Liver (tissue), 9 donors: ENCODE data around the gene HSPA8. TPM values are rescaled to one million over a fixed set of nuclear protein-coding genes. Genes with fewer than 3 reads are reported as not detected.

Experiments
- DNase-seq: peaks from one replicate; pipeline ENCODE4 v3.0.0-alpha.2; 2017; ENCODE audit warnings: low spot score
- H3K27ac ChIP-seq, 2 donors: one replicate each; pipeline ENCODE4 v1.7.0; 2013; ENCODE audit warnings: inconsistent platforms in 2 of 2, low read length in 2 of 2, control low read depth in 1 of 2, low read depth in 1 of 2, mild to moderate bottlenecking in 1 of 2
- H3K27me3 ChIP-seq, 4 donors: one replicate each; pipeline versions ENCODE4 v1.6.1 to v1.7.0; 2013; ENCODE audit warnings: low read length in 3 of 4, inconsistent platforms in 1 of 4, mild to moderate bottlenecking in 1 of 4, moderate library complexity in 1 of 4; ENCODE audit not compliant: control insufficient read depth in 4 of 4, insufficient read depth in 4 of 4
- H3K36me3 ChIP-seq, 4 donors: one replicate each; pipeline versions ENCODE4 v1.6.1 to v1.7.0; 2013; ENCODE audit warnings: low read length in 3 of 4, mild to moderate bottlenecking in 3 of 4, low read depth in 1 of 4, moderate library complexity in 1 of 4; ENCODE audit not compliant: control insufficient read depth in 4 of 4, insufficient read depth in 3 of 4
- H3K4me1 ChIP-seq, 4 donors: one replicate each; pipeline versions ENCODE4 v1.6.1 to v1.7.0; 2013; ENCODE audit warnings: low read length in 3 of 4, mild to moderate bottlenecking in 3 of 4, moderate library complexity in 1 of 4; ENCODE audit not compliant: control insufficient read depth in 4 of 4, insufficient read depth in 4 of 4
- H3K4me3 ChIP-seq, 3 donors: one replicate each; pipeline versions ENCODE4 v1.6.1 to v1.7.0; 2013; ENCODE audit warnings: low read length in 3 of 3, control low read depth in 1 of 3, low read depth in 1 of 3, mild to moderate bottlenecking in 1 of 3
- H3K9ac ChIP-seq, 2 donors: one replicate each; pipeline ENCODE4 v1.7.0; 2013; ENCODE audit warnings: low read length in 2 of 2, mild to moderate bottlenecking in 2 of 2, moderate library complexity in 2 of 2, control low read depth in 1 of 2, low read depth in 1 of 2
- H3K9me3 ChIP-seq, 4 donors: one replicate each; pipeline versions ENCODE4 v1.6.1 to v1.7.0; 2013; ENCODE audit warnings: low read length in 3 of 4; ENCODE audit not compliant: control insufficient read depth in 4 of 4
- EGR1 ChIP-seq, 2 donors: IDR thresholded peaks; 2 replicates each; pipeline ENCODE4 v1.6.1; 2016 to 2018; ENCODE audit warnings: antibody characterized with exemption in 2 of 2, low read depth in 2 of 2
- FOXA1 ChIP-seq: IDR thresholded peaks from 2 replicates; pipeline ENCODE4 v1.6.1; 2016; ENCODE audit warnings: antibody characterized with exemption
- FOXA2 ChIP-seq: IDR thresholded peaks from 2 replicates; pipeline ENCODE4 v1.6.1; 2016; ENCODE audit warnings: antibody characterized with exemption
- GABPA ChIP-seq, 2 donors: IDR thresholded peaks in 1 of 2; conservative IDR thresholded peaks in 1 of 2; 2 replicates each; pipeline ENCODE4 v1.6.1; 2016; ENCODE audit warnings: antibody characterized with exemption in 2 of 2, mild to moderate bottlenecking in 1 of 2, moderate library complexity in 1 of 2
- HNF4A ChIP-seq, 2 donors: conservative IDR thresholded peaks; 2 replicates each; pipeline ENCODE4 v1.6.1; 2016; ENCODE audit warnings: antibody characterized with exemption in 2 of 2, mild to moderate bottlenecking in 2 of 2
- HNF4G ChIP-seq: IDR thresholded peaks from 2 replicates; pipeline ENCODE4 v1.6.1; 2016; ENCODE audit warnings: antibody characterized with exemption
- JUND ChIP-seq, 2 donors: IDR thresholded peaks; 2 replicates each; pipeline ENCODE4 v1.6.1; 2016; ENCODE audit warnings: antibody characterized with exemption in 2 of 2
- MAX ChIP-seq: IDR thresholded peaks from 2 replicates; pipeline ENCODE4 v1.6.1; 2016; ENCODE audit warnings: antibody characterized with exemption
- NR2F2 ChIP-seq: IDR thresholded peaks from 2 replicates; pipeline ENCODE4 v1.6.1; 2016; ENCODE audit warnings: antibody characterized with exemption
- RAD21 ChIP-seq, 2 donors: IDR thresholded peaks; 2 replicates each; pipeline ENCODE4 v1.6.1; 2016; ENCODE audit warnings: antibody characterized with exemption in 2 of 2, mild to moderate bottlenecking in 2 of 2
- REST ChIP-seq: IDR thresholded peaks from 2 replicates; pipeline ENCODE4 v1.6.1; 2016; ENCODE audit warnings: antibody characterized with exemption, mild to moderate bottlenecking
- RXRA ChIP-seq, 2 donors: IDR thresholded peaks; 2 replicates each; pipeline ENCODE4 v1.6.1; 2017 to 2018; ENCODE audit warnings: antibody characterized with exemption in 2 of 2, mild to moderate bottlenecking in 1 of 2
- SP1 ChIP-seq: IDR thresholded peaks from 2 replicates; pipeline ENCODE4 v1.6.1; 2018; ENCODE audit warnings: antibody characterized with exemption, mild to moderate bottlenecking
- TAF1 ChIP-seq: conservative IDR thresholded peaks from 2 replicates; pipeline ENCODE4 v1.6.1; 2016; ENCODE audit warnings: antibody characterized with exemption, mild to moderate bottlenecking
- YY1 ChIP-seq: IDR thresholded peaks from 2 replicates; pipeline ENCODE4 v1.6.1; 2016; ENCODE audit warnings: antibody characterized with exemption, mild to moderate bottlenecking
- WGBS: extraction: QIAGEN DNeasy Blood & Tissue Kit; methylation state at CpG from one replicate; pipeline ENCODE4 v1.1.7; 2013; 5-methylcytosine and 5-hydroxymethylcytosine counted together
- polyA plus RNA-seq, 2 donors: library from polyadenylated mRNA; stranded (reverse) in 1 of 2; unstranded in 1 of 2; fragments of 200-250 nt in 1 of 2; fragments of >200 nt in 1 of 2; fragmentation: Nextera tagmentation in 1 of 2; extraction: Ambion mirVana in 1 of 2; gene quantifications; one replicate each; pipeline versions ENCODE4 v1.2.1 to v1.2.3, GENCODE V29; 2013 to 2015
- total RNA-seq, 2 donors: library from RNA; depleted of rRNA; stranded (reverse); fragments of >200 nt; gene quantifications; one replicate each; pipeline ENCODE4 v1.2.3, GENCODE V29; 2014
- TF ChIP-seq, protein P1 (sequence below): IDR thresholded peaks from 2 replicates; pipeline ENCODE4 v1.6.1; 2016; ENCODE audit warnings: antibody characterized with exemption
- TF ChIP-seq, protein P2 (sequence below): IDR thresholded peaks from 2 replicates; pipeline ENCODE4 v1.6.1; 2016; ENCODE audit warnings: antibody characterized with exemption
- TF ChIP-seq, protein P3 (sequence below): fragments of 150-350 bp; IDR thresholded peaks from 2 replicates; pipeline ENCODE4 v1.5.1; 2017; ENCODE audit warnings: improper control_type of control experiment, low read depth, low read length; ENCODE audit not compliant: missing input control
- donor health status: healthy.
- donor health status: healthy.
- donor health status: healthy.
- donor health status: healthy.
- donor health status: healthy.

The HSPA8 gene
- total and polyA plus RNA-seq, 4 donors, result 215 to 1,445 (median 972) TPM

DNA sequence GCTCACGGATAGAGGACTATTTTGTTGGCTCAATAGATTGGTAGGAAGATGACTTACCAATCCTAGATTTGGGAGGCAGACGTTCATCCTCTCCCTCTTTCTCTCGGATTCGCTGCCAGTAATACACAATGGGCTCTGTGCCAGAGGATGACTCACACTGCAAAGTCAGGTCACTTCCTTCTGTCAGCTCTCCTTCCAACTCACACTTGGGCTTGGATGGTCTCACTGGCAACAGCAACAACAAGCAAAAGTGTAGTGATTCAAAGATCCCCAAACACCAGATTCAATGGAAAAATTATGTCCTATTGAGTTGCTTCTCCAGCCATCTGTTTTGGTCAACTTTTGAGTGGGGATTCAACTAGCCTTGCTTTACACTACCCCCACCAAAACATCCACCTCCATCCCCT is 21.7 kb upstream of the HSPA8 start (continued):
- peak in 1 of 2 donors; percentile 31 for TF ChIP-seq GABPA (IDR thresholded peaks at IDR 0.05 in 1 of 2, conservative IDR thresholded peaks at IDR 0.05 in 1 of 2)
- TF ChIP-seq, protein P1, sequence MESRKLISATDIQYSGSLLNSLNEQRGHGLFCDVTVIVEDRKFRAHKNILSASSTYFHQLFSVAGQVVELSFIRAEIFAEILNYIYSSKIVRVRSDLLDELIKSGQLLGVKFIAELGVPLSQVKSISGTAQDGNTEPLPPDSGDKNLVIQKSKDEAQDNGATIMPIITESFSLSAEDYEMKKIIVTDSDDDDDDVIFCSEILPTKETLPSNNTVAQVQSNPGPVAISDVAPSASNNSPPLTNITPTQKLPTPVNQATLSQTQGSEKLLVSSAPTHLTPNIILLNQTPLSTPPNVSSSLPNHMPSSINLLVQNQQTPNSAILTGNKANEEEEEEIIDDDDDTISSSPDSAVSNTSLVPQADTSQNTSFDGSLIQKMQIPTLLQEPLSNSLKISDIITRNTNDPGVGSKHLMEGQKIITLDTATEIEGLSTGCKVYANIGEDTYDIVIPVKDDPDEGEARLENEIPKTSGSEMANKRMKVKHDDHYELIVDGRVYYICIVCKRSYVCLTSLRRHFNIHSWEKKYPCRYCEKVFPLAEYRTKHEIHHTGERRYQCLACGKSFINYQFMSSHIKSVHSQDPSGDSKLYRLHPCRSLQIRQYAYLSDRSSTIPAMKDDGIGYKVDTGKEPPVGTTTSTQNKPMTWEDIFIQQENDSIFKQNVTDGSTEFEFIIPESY, result no peak
- TF ChIP-seq SP1, result no peak
- TF ChIP-seq, protein P2, sequence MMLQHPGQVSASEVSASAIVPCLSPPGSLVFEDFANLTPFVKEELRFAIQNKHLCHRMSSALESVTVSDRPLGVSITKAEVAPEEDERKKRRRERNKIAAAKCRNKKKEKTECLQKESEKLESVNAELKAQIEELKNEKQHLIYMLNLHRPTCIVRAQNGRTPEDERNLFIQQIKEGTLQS, result peak; percentile 88
- TF ChIP-seq JUND (IDR thresholded peaks at IDR 0.05), result peak; percentile 99
- TF ChIP-seq RAD21 (IDR thresholded peaks at IDR 0.05), result no peak

GRCh38 chr11:123082977-123083376 is 21.0 kb upstream of the HSPA8 start:
- H3K36me3 ChIP-seq, result no peaks in the 10 kb centered on the region
- no peak for DNase-seq
- H3K4me3 ChIP-seq, result no peak overlapping the region
- TF ChIP-seq HNF4G (no peak), TAF1 (no peak), EGR1 (IDR thresholded peaks at IDR 0.05; ENCODE audit: low read depth in 2 of 2) (no peak), REST (no peak), GABPA (IDR thresholded peaks at IDR 0.05 in 1 of 2, conservative IDR thresholded peaks at IDR 0.05 in 1 of 2) (no peak), RAD21 (IDR thresholded peaks at IDR 0.05) (no peak), YY1 (no peak), FOXA1 (no peak), MAX (no peak), RXRA (IDR thresholded peaks at IDR 0.05) (no peak), SP1 (no peak), FOXA2 (no peak), HNF4A (conservative IDR thresholded peaks at IDR 0.05) (no peak), JUND (IDR thresholded peaks at IDR 0.05) (no peak), NR2F2 (no peak)
- TF ChIP-seq, protein P1, result no peak
- TF ChIP-seq, protein P3, sequence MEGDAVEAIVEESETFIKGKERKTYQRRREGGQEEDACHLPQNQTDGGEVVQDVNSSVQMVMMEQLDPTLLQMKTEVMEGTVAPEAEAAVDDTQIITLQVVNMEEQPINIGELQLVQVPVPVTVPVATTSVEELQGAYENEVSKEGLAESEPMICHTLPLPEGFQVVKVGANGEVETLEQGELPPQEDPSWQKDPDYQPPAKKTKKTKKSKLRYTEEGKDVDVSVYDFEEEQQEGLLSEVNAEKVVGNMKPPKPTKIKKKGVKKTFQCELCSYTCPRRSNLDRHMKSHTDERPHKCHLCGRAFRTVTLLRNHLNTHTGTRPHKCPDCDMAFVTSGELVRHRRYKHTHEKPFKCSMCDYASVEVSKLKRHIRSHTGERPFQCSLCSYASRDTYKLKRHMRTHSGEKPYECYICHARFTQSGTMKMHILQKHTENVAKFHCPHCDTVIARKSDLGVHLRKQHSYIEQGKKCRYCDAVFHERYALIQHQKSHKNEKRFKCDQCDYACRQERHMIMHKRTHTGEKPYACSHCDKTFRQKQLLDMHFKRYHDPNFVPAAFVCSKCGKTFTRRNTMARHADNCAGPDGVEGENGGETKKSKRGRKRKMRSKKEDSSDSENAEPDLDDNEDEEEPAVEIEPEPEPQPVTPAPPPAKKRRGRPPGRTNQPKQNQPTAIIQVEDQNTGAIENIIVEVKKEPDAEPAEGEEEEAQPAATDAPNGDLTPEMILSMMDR, result no peak
- TF ChIP-seq, protein P2, result no peak
- H3K27me3 ChIP-seq, result no peaks in the 10 kb centered on the region
- no peak overlapping the region for H3K9ac ChIP-seq
- H3K27ac ChIP-seq, result peak overlapping the region in 1 of 2 donors; percentile 1
- 62% methylated on average over 4 of the region's 4 CpGs for WGBS
- no peaks in the 10 kb centered on the region for H3K9me3 ChIP-seq
- no peaks in the 10 kb centered on the region for H3K4me1 ChIP-seq
